Measurements from ENCODE around the gene USHBP1.

DNA sequence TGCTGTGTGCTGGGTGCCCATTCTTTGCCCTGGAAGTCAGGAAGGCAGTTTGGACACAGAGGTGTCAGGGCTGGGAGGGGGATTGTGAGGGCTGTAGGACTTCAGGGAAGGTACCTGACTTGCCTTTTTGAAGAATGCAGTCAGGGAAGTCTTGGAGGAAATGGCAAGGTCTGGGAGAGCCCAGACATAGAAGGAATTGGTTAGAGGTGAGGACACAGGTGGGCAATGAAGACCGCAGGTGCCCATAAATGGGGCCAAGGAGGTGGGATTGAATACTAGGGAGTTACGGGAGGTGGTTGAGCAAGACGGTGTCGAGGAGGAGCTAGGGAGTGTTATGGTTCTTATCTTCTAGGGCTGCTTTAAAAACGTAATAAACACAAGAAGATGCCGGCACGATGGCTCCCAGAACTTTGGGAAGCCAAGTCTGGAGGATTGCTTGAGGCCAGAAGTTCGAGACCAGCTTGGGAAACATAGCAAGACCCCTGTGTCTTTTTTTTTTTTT, 43.4 kb upstream of the USHBP1 start:
- TF ChIP-seq, protein P1, sequence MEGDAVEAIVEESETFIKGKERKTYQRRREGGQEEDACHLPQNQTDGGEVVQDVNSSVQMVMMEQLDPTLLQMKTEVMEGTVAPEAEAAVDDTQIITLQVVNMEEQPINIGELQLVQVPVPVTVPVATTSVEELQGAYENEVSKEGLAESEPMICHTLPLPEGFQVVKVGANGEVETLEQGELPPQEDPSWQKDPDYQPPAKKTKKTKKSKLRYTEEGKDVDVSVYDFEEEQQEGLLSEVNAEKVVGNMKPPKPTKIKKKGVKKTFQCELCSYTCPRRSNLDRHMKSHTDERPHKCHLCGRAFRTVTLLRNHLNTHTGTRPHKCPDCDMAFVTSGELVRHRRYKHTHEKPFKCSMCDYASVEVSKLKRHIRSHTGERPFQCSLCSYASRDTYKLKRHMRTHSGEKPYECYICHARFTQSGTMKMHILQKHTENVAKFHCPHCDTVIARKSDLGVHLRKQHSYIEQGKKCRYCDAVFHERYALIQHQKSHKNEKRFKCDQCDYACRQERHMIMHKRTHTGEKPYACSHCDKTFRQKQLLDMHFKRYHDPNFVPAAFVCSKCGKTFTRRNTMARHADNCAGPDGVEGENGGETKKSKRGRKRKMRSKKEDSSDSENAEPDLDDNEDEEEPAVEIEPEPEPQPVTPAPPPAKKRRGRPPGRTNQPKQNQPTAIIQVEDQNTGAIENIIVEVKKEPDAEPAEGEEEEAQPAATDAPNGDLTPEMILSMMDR (IDR thresholded peaks at IDR 0.05) = no peak
- TF ChIP-seq POLR2A (IDR thresholded peaks at IDR 0.05) (no peak), POLR2AphosphoS5 (IDR thresholded peaks at IDR 0.05) (no peak), EP300 (IDR thresholded peaks at IDR 0.05) (no peak)

Measured in upper lobe of left lung (tissue), 4 donors.